HG02870 (cell line): ENCODE data around the gene HTR2A.
A peak's percentile ranks its signal among the peaks of the same experiment; 100 is the strongest.
"Not testable (repeated sequence)": the region's sequence is repeated elsewhere in the genome, so short reads cannot be mapped to it uniquely, and the experiment has no call there.

Experiments used
- ATAC-seq: cut with Tn5 transposase; IDR thresholded peaks from one replicate; pipeline ENCODE4 v1.9.1; 2021; ENCODE audit warnings: mild to moderate bottlenecking, moderate library complexity; ENCODE audit not compliant: unreplicated experiment

Gene HTR2A

DNA sequence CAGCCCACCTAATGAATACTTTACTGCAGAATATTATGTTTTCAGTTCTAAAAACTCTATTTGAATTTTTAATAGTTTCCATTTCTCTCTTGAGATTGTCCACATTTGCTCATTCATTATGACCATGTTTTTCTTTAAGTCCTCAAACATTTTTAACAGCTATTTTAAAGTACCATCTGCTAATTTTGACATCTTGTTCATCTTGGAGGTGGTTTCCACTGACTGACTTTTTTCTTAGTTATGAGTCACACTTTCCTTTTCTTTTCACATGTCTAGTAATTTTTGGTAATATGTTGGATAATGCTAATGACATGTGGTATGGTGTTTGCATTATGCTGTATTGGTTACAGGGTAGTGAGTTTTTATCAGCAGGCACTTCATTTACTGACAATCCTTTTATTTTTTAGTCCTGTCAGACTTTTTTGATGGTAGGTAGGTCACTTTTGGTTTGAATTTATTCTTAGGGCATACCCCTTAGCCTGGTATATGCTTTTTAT, 84.5 kb downstream of the HTR2A start:
- ATAC-seq: no peak

DNA sequence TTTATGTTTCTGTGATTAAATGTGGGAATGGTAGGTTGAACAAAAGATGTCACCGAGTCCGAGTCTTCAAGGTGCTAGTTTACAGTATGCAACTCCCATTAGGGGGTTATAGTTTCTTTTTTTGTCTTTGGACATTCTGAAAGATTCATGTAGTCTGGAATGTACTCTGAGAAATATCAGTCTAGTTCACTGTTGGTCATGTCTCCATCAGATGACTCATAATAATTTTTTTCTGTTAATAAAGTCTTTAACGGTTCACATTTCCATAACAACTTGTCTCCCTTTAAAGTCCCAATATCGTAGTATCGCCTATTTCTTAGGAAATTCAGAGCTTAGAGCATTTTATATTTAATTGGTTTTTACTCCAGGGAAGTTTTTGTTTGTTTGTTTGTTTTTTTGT, 86.4 kb downstream of the HTR2A start:
- ATAC-seq: no peak

DNA sequence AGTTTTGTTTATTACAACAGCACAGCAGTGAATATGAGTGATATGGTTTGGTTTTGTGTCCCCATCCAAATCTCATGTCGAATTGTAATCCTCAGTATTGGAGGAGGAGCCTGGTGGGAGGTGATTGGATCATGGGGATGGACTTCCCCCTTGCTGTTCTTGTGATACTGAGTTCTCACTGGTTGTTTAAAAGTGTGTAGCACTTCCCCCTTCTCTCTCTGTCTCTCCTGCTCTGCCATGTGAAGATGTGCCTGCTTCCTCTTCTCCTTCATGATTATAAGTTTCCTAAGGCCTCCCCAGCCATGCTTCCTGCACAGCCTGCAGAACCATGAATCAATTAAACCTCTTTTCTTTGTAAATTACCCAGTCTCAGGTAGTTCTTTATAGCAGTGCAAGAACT, 91.9 kb downstream of the HTR2A start:
- not testable (repeated sequence) for ATAC-seq

DNA sequence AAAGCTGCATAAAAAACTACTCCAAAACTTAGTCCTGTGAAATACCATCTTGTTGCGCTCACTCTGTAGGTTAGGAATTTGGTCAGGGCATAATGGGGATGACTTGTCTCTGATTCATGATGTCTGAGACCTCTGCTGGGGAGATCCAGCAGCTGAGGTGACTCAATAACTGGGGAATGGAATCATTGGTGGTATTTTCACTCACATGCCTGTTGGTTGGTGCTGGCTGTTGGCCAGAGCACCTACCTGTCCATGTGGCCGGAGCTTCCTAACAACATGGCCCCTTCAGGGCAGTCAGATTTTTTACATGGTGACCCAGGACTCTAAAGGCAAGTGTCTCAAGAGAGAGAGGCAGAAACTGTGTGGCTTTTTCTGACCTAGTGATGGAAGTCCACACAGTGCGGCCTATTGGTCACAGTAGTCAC, 92.5 kb downstream of the HTR2A start:
- no peak for ATAC-seq

DNA sequence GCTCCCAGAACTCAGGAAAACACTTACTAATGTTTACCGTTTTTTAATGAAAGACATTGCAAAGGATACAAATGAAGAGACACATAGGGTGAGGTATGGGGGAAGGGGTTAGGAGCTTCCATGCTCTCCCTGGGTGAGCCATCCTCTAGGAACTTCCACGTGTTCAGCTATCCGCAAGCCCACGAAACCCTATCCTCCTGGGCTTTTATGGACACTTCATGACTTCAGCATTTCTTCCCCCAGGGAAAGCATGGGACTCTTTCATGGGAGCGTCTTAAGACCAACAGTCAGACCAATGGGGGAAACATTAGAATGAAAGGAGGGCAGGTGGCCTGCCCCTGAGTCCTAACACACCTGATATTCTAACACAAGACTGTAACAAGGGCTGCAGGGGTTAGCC, 93.3 kb downstream of the HTR2A start:
- no peak for ATAC-seq

DNA sequence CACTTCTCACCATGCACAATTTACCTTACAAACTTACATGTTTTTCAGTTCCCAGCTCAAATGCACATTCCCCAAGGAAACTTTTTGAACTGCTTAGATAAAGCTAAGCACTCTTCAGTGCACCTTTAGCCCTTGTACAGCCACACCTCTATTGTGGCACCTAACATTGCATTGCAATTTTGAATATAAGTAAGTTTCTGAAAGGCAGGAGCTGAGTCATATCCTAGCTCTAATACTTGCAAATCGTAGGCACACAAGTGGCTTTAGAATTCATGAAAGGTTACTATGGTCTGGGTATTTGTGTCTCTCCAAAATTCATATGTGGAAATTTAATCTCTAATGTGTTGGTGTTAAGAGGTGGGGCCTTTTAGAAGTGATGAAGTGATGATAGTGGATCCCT, 95.0 kb downstream of the HTR2A start:
- ATAC-seq: no peak

DNA sequence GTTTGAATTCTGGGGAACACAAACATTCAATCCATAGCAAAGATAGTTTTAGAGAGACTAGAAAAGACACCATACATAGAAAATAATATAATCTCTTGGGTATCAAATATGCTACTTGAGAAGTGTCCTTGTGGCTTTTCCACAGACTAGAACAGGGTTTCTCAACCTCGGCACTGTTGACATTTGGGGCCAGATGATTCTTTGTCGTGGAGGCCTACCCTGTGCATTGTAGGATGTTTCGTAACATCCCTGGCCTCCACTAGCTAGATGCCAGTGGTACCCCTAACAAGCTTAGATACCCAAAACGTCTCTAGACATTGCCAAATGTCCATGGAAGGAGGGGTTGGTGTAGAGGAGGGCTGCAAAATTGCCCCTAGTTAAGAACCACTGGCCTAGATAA, 97.7 kb downstream of the HTR2A start:
- no peak for ATAC-seq

DNA sequence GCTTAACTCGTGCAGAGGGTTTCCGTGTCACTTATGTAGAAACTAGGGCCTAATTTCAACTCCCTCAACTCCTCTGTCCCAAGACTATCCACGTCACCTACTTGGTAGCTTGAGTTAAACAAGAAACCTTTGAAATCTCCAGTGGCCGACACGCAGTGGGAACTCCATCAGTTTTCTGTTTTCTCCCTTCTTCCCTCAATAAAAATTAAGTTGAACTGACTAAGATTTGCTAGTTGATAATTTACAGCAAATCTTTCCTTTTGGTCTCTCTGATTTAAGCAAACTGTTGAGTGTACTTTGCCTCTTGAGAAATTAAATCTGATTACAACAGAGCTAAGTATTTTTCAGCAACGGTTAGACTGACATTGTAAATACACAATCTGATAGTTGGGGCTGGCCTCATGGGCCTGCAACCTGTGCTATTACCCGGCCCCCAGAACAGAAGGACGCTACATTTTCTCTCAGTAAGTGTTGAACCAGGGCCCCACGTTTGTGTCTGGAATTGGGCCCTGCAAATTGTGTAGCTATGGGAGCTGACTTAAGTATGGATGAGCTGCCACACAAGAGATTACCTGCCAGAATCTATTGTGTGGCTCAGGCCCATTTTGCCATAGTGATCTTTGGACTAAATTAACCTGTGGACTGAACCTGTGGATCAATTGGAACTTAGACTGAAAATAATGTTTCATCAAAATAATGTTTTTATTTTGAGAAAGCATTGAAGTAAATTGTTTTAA, 99.2 kb downstream of the HTR2A start:
- no peak for ATAC-seq

DNA sequence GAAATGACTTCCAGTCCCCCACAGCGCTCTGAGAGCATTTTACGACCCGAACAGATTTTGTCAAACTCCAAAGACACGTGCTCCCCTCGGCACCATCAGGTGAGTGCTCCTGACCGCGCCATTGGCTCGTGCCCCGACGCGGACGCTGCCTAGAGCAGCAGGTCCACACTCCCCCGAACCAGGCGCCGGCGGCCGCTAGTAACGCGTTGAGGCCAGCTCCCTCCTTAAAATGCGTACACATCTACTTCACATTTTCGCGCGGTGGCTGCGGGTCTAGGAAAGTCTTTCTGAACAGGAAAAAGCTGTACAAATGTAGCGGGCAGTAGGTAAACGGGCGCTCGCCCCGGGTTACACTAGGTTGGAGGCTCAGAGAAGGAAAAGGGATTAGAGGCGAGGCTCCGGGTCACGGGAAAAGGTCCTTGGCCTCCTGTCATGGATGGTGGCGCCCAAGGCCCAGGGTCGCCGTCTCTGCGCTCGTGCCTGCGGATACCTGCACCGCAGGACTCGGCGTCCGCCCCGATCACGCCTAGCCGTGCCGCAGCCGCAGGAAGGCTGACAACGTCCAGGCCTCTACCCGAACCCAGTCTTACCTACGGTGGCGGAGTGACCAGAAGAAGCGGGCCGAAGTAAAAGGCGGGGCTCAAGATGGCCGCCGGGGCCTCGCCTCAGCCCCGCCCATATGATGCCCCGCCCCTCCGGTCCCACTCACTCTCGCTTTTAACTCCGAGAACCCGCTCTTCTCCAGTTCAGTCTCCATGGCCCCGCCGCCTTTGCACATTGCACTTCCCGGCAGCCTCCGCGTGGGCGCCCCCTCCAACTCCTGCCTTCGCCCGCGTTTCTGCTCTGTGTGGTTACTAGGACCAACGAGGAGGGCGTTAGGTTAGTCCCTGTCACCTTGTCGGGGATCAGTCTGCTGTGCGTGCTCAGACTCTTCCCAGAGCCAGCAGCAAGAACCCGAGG, 100.1 kb downstream of the HTR2A start, which contains the start of gene ESD:
Gene ESD, minus strand, starts transcription at position 647 of the 960 bp plus-strand sequence. CDS start 5,748 bp downstream, outside the sequence.
- peak; percentile 92 for ATAC-seq

DNA sequence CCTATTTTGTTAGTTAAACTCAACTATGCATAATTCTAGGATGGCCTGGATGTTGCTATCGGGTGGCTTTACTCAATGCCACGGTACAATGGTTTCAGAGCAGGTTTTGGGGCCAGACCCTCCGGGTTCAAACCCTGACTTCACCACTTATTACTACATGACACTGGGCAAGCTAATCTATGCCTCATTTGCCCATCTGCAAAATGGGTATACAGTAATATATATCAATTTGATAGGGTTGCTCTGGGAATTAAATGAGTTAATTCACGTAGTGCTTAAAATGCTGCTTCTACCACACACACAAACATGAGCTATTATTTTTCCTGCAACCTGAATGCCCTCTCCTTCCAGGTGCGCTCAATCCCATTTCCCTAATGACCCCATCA, 100.7 kb downstream of the HTR2A start:
- no peak for ATAC-seq

DNA sequence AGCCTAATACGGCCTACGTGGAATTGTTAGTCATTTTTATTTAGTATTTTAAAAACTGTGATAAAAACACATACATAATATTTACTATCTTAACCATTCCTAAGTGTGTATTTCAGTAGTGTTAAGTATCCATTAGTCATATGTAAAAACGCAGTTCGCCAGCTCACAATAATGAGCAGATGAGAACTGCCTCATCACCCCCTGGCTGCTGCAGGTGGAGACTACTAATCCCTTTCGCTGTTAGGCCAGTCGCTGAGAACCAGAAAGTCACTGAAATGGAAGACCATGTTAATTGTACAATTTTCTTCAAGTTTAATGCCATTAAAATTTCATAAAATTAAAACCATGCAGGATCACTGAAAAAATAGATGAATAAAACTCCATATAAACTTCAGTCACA, 101.5 kb downstream of the HTR2A start:
- no peak for ATAC-seq

DNA sequence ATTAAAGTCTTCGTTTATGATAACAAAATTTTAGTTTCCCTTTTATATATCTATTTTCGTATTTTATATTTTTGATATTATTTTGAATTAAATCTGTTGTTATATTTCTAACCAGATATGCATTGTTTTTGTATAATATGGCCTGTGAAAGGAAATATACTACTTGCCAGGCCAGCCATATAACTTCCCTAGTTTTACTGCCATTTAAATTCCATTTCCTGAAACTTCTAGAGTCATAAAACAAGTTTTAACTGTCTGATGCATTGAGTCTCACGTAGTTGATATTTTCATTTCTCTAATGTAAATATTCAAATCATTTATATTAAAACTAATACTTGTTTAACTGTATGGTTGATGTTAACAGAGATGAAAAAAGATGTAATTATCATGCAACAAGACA, 113.3 kb downstream of the HTR2A start:
- ATAC-seq: no peak

DNA sequence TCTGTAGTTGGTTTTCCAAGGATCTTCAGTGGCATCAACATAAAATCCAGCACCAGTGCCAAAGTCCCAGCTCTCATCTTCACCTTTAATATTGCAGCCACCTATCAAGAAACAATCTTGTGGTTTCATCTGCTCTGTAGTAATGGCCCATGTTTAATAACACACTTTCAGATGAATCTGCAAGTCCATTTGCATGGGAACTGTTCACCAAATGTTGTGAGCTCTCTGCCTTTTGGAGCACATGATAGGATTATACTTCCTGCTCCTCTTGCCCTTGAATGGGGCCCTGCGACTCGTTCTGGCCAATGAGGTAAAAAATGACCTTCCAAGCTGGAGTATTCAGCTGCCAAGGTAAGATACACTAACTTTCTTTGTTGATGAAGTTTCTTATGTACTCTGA, 114.2 kb downstream of the HTR2A start:
- no peak for ATAC-seq

DNA sequence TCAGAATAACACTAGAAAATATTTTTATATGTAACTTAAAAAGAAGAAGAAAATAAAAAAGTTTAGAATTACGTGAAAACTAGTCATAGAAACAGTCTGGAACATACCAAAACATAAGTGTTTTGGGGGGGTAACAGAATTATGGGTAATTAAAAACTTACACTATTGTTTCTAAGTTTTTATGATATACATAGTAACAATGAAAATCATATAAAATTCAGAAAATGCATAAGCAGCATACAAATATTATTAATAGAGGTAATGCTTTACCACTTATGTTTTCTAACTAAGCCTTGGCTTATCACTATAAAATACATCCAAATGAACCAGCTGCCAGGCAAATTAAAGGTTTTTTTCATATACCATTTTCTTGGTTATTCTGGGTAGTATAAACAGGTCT, 114.8 kb downstream of the HTR2A start:
- no peak for ATAC-seq
